Ishikawa (cell line): ENCODE results near the gene HTR2A.

Experiments
- CEBPB ChIP-seq: IDR thresholded peaks from 2 replicates; pipeline ENCODE4 v1.6.1; 2012
- CREB1 ChIP-seq: IDR thresholded peaks from 2 replicates; pipeline ENCODE4 v1.6.1; 2012; ENCODE audit warnings: low read depth
- EGR1 ChIP-seq: IDR thresholded peaks from 2 replicates; pipeline ENCODE4 v1.6.1; 2012
- EP300 ChIP-seq: IDR thresholded peaks from 2 replicates; pipeline ENCODE4 v1.6.1; 2012; ENCODE audit warnings: borderline replicate concordance
- FOXM1 ChIP-seq: IDR thresholded peaks from 2 replicates; pipeline ENCODE4 v1.6.1; 2012; ENCODE audit warnings: low read depth, borderline replicate concordance
- NFIC ChIP-seq: IDR thresholded peaks from 2 replicates; pipeline ENCODE4 v1.6.1; 2012
- RAD21 ChIP-seq: IDR thresholded peaks from 2 replicates; pipeline ENCODE4 v1.6.1; 2012; ENCODE audit warnings: low read depth
- TAF1 ChIP-seq: IDR thresholded peaks from 2 replicates; pipeline ENCODE4 v1.6.1; 2012; ENCODE audit warnings: low read depth, mild to moderate bottlenecking
- TCF12 ChIP-seq: IDR thresholded peaks from 2 replicates; pipeline ENCODE4 v1.6.1; 2012; ENCODE audit warnings: low read depth
- TEAD4 ChIP-seq: IDR thresholded peaks from 2 replicates; pipeline ENCODE4 v1.6.1; 2012
- USF1 ChIP-seq: IDR thresholded peaks from 2 replicates; pipeline ENCODE4 v1.6.1; 2012
- YY1 ChIP-seq: IDR thresholded peaks from 2 replicates; pipeline ENCODE4 v1.6.1; 2012; ENCODE audit warnings: low read depth
- ZBTB7A ChIP-seq: IDR thresholded peaks from 2 replicates; pipeline ENCODE4 v1.6.1; 2012; ENCODE audit warnings: low read depth
- TF ChIP-seq, protein P1 (sequence below): IDR thresholded peaks from 2 replicates; pipeline ENCODE4 v1.6.1; 2012
- TF ChIP-seq, protein P2 (sequence below): IDR thresholded peaks from 2 replicates; pipeline ENCODE4 v1.6.1; 2012; ENCODE audit warnings: low read depth, mild to moderate bottlenecking

HTR2A gene

GRCh38 chr13:46908501-46908900 lies 11.6 kb upstream of the HTR2A start:
- TF ChIP-seq NFIC = no peak
- TF ChIP-seq CREB1 = no peak
- TF ChIP-seq TAF1 = no peak
- TF ChIP-seq, protein P1, sequence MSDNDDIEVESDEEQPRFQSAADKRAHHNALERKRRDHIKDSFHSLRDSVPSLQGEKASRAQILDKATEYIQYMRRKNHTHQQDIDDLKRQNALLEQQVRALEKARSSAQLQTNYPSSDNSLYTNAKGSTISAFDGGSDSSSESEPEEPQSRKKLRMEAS = no peak

DNA sequence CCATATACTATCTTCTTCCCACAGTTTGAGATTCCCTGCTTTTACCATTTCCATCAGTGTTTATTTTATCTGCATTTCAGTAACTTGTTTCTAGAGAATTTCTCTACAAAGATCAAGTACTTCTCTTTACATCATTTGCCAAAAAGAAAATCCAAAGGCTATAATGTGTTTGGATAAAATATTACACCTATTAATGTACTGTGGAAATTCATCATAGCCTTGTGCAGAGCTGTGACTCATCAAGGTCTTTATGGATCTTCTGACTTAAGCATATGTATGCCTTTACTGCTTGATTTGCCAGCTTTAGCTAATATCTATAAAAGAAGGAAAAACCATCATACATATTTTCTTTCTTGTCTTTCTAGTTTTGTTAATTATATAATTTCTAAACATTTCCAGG lies 9.6 kb upstream of the HTR2A start:
- TF ChIP-seq EP300 = no peak
- no peak for TF ChIP-seq CEBPB
- TF ChIP-seq TCF12 = no peak
- TF ChIP-seq TEAD4 = no peak
- TF ChIP-seq CREB1 = no peak
- TF ChIP-seq TAF1 = no peak
- no peak for TF ChIP-seq RAD21
- TF ChIP-seq FOXM1 = no peak
- no peak for TF ChIP-seq YY1
- no peak for TF ChIP-seq USF1
- no peak for TF ChIP-seq EGR1
- TF ChIP-seq NFIC = no peak
- no peak for TF ChIP-seq ZBTB7A
- TF ChIP-seq, protein P2, sequence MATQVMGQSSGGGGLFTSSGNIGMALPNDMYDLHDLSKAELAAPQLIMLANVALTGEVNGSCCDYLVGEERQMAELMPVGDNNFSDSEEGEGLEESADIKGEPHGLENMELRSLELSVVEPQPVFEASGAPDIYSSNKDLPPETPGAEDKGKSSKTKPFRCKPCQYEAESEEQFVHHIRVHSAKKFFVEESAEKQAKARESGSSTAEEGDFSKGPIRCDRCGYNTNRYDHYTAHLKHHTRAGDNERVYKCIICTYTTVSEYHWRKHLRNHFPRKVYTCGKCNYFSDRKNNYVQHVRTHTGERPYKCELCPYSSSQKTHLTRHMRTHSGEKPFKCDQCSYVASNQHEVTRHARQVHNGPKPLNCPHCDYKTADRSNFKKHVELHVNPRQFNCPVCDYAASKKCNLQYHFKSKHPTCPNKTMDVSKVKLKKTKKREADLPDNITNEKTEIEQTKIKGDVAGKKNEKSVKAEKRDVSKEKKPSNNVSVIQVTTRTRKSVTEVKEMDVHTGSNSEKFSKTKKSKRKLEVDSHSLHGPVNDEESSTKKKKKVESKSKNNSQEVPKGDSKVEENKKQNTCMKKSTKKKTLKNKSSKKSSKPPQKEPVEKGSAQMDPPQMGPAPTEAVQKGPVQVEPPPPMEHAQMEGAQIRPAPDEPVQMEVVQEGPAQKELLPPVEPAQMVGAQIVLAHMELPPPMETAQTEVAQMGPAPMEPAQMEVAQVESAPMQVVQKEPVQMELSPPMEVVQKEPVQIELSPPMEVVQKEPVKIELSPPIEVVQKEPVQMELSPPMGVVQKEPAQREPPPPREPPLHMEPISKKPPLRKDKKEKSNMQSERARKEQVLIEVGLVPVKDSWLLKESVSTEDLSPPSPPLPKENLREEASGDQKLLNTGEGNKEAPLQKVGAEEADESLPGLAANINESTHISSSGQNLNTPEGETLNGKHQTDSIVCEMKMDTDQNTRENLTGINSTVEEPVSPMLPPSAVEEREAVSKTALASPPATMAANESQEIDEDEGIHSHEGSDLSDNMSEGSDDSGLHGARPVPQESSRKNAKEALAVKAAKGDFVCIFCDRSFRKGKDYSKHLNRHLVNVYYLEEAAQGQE = no peak
- TF ChIP-seq, protein P1 = no peak

DNA sequence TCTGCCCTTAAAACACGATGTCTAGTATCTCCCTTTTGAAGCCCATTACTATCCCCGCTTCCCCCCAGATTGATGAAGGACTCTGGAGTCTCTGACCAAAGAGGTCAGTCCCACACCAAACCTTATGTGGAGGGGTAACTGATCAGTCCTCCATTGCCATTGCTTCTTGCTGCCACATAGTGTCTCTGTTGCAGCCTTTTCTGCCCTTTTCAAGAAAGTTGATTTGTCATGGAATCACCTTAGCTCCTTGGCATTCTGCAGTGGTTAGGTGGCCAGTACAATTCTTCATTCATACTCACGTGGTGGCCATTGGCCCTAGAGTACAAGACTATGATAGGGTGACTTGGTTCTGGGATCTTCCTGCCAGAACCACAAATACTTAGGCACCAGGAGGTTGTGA lies 8.4 kb upstream of the HTR2A start:
- TF ChIP-seq ZBTB7A (no peak), USF1 (no peak), EP300 (no peak), RAD21 (peak; percentile 17; the same call in 1 of the 2 replicates), EGR1 (no peak), CREB1 (no peak), YY1 (no peak)
- TF ChIP-seq, protein P2 = no peak

DNA sequence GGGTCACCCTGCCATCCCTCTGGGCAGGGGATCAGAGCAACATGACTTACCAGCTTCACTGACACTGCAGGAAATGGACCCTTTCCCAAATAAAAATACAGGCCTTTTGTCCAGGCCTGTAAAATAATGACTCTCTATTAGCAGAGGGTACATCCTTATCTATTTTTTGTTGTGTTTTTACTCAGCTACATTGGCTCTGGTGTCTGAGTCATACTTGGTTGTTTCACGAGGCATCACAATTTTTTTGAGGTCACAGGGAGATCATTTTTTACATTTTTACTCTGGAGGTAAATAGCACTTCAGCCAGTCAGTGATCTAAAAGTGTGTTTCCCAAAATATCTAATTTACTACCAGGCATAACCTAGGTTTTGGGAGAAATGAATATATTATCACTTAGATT lies 6.9 kb upstream of the HTR2A start:
- TF ChIP-seq CEBPB = no peak
- TF ChIP-seq CREB1 = no peak
- no peak for TF ChIP-seq EP300
- TF ChIP-seq USF1 = no peak
- TF ChIP-seq, protein P2 = no peak
- TF ChIP-seq, protein P1 = no peak
- TF ChIP-seq NFIC = no peak
- TF ChIP-seq ZBTB7A = no peak
- TF ChIP-seq TCF12 = no peak
- no peak for TF ChIP-seq TEAD4
- TF ChIP-seq TAF1 = no peak
- TF ChIP-seq FOXM1 = no peak
- no peak for TF ChIP-seq EGR1
- TF ChIP-seq RAD21 = no peak
- no peak for TF ChIP-seq YY1
